ENCODE measurements around the gene CSNK1D. TPM values are rescaled to one million over a fixed set of nuclear protein-coding genes. Genes with fewer than 3 reads are reported as not detected.

CSNK1D gene
- total and polyA plus RNA-seq, 2 experiments from 2014 or later, result 55.3 to 66.4 TPM

- H3K4me3 Mint-ChIP-seq, result no peak overlapping the region
- Histone ChIP-seq H3F3A (replicated peaks; ENCODE audit: low read depth) (peaks cover 7% of the 10 kb centered on the region; the same call in 1 of the 2 replicates), H3K36me3 (ENCODE audit: insufficient read depth) (peaks cover 32% of the 10 kb centered on the region), H3K79me2 (replicated peaks; ENCODE audit: insufficient read depth) (peaks cover 38% of the 10 kb centered on the region), H3K4me2 (no peak overlapping the region), H3K4me3 (no peak overlapping the region), H3K27me3 (ENCODE audit: insufficient read depth) (no peaks in the 10 kb centered on the region), H3K27ac (ENCODE audit: low read depth) (no peak overlapping the region), H3K4me1 (ENCODE audit: insufficient read depth) (no peaks in the 10 kb centered on the region), H2AFZ (no peak overlapping the region), H4K20me1 (replicated peaks; ENCODE audit: insufficient read depth) (peaks cover 41% of the 10 kb centered on the region), H3K9me2 (ENCODE audit: insufficient read depth) (no peaks in the 10 kb centered on the region)
- peaks cover 4% of the 10 kb centered on the region; the same call in 2 of the 3 replicates for H3K4me1 Mint-ChIP-seq
- DNase-seq (ENCODE audit: low spot score) (no peak), ATAC-seq (no peak)
- peaks cover 15% of the 10 kb centered on the region for H3K27me3 Mint-ChIP-seq (ENCODE audit: insufficient read depth, low read depth, poor library complexity)
- TF ChIP-seq ZNF114 (CRISPR knock-in tag; IDR thresholded peaks at IDR 0.05), result no peak
- TF ChIP-seq EZH2 (IDR thresholded peaks at IDR 0.05; ENCODE audit: low read depth, unreplicated experiment), result no peak
- H3K9me3 Mint-ChIP-seq, result no peaks in the 10 kb centered on the region; the same call in 2 of the 3 replicates
- peaks cover 81% of the 10 kb centered on the region for H3K36me3 Mint-ChIP-seq (ENCODE audit: low read depth)
- H3K27ac Mint-ChIP-seq, result no peak overlapping the region
Measured at GRCh38 chr17:82246040-82246364, 27.5 kb downstream of the CSNK1D start.

GRCh38 chr17:82245134-82246039 lies 28.1 kb downstream of the CSNK1D start:
- peaks cover 75% of the 10 kb centered on the region for H3K36me3 Mint-ChIP-seq (ENCODE audit: low read depth)

DNA sequence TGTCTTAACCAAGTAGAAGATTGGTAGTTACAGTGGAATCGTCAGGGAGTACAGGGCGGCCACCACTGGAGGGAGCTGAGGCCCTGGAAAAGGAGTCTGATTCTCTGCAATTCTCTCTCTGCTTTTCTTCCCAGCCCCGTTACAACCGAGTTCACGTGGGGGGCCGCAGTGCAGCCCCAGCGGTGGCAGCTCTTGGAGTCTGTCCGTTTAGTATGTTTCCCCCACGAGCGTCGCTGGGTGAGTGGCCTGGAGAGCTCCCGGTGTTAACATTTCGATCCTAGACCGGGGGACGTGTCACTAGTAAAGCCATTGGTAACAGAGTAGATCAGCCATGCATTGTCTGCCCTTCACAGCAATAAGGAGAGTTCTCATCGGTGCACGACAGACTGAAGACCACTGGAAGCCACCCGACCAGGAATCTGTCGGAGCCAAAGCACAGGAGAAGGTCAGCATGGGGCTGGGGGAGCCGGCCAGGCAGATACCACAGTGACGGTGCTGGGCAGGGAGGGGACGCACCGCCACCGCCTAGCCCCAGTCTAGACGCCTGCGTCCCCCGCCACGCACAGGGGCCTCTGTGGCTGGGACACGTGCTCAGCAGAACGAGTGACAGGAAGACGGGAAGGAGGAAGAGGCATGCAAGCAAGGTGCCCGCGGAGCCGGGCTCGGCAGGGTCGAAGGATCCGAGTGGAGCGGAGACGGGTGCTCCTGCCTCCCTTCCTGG lies 28.9 kb downstream of the CSNK1D start:
- Histone ChIP-seq H3K4me1 (ENCODE audit: insufficient read depth) (no peaks in the 10 kb centered on the region), H2AFZ (no peak overlapping the region), H3K27me3 (ENCODE audit: insufficient read depth) (no peaks in the 10 kb centered on the region), H3K27ac (ENCODE audit: low read depth) (no peak overlapping the region), H3K9me2 (ENCODE audit: insufficient read depth) (no peaks in the 10 kb centered on the region), H3K4me2 (no peak overlapping the region), H4K20me1 (replicated peaks; ENCODE audit: insufficient read depth) (peaks cover 31% of the 10 kb centered on the region), H3K79me2 (replicated peaks; ENCODE audit: insufficient read depth) (peaks cover 27% of the 10 kb centered on the region), H3F3A (replicated peaks; ENCODE audit: low read depth) (0 out of 2 replicates have a peak, but pooled peaks cover 7% of the 10 kb centered on the region), H3K36me3 (ENCODE audit: insufficient read depth) (peaks cover 22% of the 10 kb centered on the region), H3K4me3 (no peak overlapping the region)
- no peak overlapping the region; the same call in 2 of the 3 replicates for H3K4me3 Mint-ChIP-seq
- peaks cover 68% of the 10 kb centered on the region for H3K36me3 Mint-ChIP-seq (ENCODE audit: low read depth)
- TF ChIP-seq JUNB (IDR thresholded peaks at IDR 0.05; ENCODE audit: unreplicated experiment) (no peak), ZNF114 (CRISPR knock-in tag; IDR thresholded peaks at IDR 0.05) (no peak), CREB1 (CRISPR knock-in tag; IDR thresholded peaks at IDR 0.05; ENCODE audit: low read depth) (no peak)
- TF ChIP-seq, protein P1, sequence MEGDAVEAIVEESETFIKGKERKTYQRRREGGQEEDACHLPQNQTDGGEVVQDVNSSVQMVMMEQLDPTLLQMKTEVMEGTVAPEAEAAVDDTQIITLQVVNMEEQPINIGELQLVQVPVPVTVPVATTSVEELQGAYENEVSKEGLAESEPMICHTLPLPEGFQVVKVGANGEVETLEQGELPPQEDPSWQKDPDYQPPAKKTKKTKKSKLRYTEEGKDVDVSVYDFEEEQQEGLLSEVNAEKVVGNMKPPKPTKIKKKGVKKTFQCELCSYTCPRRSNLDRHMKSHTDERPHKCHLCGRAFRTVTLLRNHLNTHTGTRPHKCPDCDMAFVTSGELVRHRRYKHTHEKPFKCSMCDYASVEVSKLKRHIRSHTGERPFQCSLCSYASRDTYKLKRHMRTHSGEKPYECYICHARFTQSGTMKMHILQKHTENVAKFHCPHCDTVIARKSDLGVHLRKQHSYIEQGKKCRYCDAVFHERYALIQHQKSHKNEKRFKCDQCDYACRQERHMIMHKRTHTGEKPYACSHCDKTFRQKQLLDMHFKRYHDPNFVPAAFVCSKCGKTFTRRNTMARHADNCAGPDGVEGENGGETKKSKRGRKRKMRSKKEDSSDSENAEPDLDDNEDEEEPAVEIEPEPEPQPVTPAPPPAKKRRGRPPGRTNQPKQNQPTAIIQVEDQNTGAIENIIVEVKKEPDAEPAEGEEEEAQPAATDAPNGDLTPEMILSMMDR (conservative IDR thresholded peaks at IDR 0.05; ENCODE audit: low read depth in 2 of 2), result peak; percentile 34 to 44; a peak in 3 of 4 replicates
- H3K27me3 Mint-ChIP-seq (ENCODE audit: insufficient read depth, low read depth, poor library complexity), result peaks cover 19% of the 10 kb centered on the region
- no peaks in the 10 kb centered on the region; the same call in 2 of the 3 replicates for H3K9me3 Mint-ChIP-seq
- DNase-seq (ENCODE audit: low spot score) (no peak), ATAC-seq (no peak)
- no peak overlapping the region for H3K27ac Mint-ChIP-seq
- peaks cover 4% of the 10 kb centered on the region; the same call in 2 of the 3 replicates for H3K4me1 Mint-ChIP-seq

More at GRCh38 chr17:82245134-82246039, 28.1 kb downstream of the CSNK1D start:
- H4K20me1 ChIP-seq (replicated peaks; ENCODE audit: insufficient read depth), result peaks cover 36% of the 10 kb centered on the region
- H3F3A ChIP-seq (replicated peaks; ENCODE audit: low read depth), result 0 out of 2 replicates have a peak, but pooled peaks cover 7% of the 10 kb centered on the region
- H3K27me3 Mint-ChIP-seq (ENCODE audit: insufficient read depth, low read depth, poor library complexity), result peaks cover 19% of the 10 kb centered on the region
- no peak overlapping the region for H3K27ac Mint-ChIP-seq
- H3K4me1 ChIP-seq (ENCODE audit: insufficient read depth), result no peaks in the 10 kb centered on the region
- DNase-seq (ENCODE audit: low spot score) (no peak), ATAC-seq (no peak)
- H3K4me2 ChIP-seq, result no peak overlapping the region
- H3K4me3 Mint-ChIP-seq, result no peak overlapping the region
- H3K79me2 ChIP-seq (replicated peaks; ENCODE audit: insufficient read depth), result peaks cover 34% of the 10 kb centered on the region
- peaks cover 28% of the 10 kb centered on the region for H3K36me3 ChIP-seq (ENCODE audit: insufficient read depth)
- no peak overlapping the region for H2AFZ ChIP-seq
- TF ChIP-seq CREB1 (CRISPR knock-in tag; IDR thresholded peaks at IDR 0.05; ENCODE audit: low read depth), result no peak
- no peak overlapping the region for H3K4me3 ChIP-seq
- no peak overlapping the region for H3K27ac ChIP-seq (ENCODE audit: low read depth)
- H3K4me1 Mint-ChIP-seq, result peaks cover 4% of the 10 kb centered on the region; the same call in 2 of the 3 replicates
- H3K27me3 ChIP-seq (ENCODE audit: insufficient read depth), result no peaks in the 10 kb centered on the region
- H3K9me3 Mint-ChIP-seq, result no peaks in the 10 kb centered on the region; the same call in 2 of the 3 replicates
- no peaks in the 10 kb centered on the region for H3K9me2 ChIP-seq (ENCODE audit: insufficient read depth)
